Osteocyte (in vitro differentiated cells): Measurements from ENCODE around the gene PRR15. TPM values are rescaled to one million over a fixed set of nuclear protein-coding genes. Genes with fewer than 3 reads are reported as not detected.
"Not testable (repeated sequence)": the region's sequence is repeated elsewhere in the genome, so short reads cannot be mapped to it uniquely, and the experiment has no call there.

Experiments
- DNase-seq: peaks from one replicate; pipeline ENCODE4 v3.0.0; 2021; ENCODE audit warnings: mixed read lengths; ENCODE audit not compliant: unreplicated experiment; ENCODE audit errors: extremely low spot score
- H3K27ac Mint-ChIP-seq: one replicate; pipeline ENCODE4 v1.8.0; 2021; ENCODE audit warnings: mild to moderate bottlenecking, mixed read lengths; ENCODE audit not compliant: unreplicated experiment
- H3K27me3 Mint-ChIP-seq: one replicate; pipeline ENCODE4 v1.8.0; 2021; ENCODE audit warnings: mixed read lengths; ENCODE audit not compliant: unreplicated experiment
- H3K36me3 Mint-ChIP-seq: one replicate; pipeline ENCODE4 v1.8.0; 2021; ENCODE audit warnings: mixed read lengths; ENCODE audit not compliant: unreplicated experiment
- H3K4me1 Mint-ChIP-seq: one replicate; pipeline ENCODE4 v1.8.0; 2021; ENCODE audit warnings: mixed read lengths; ENCODE audit not compliant: unreplicated experiment
- H3K4me3 Mint-ChIP-seq: one replicate; pipeline ENCODE4 v1.8.0; 2021; ENCODE audit warnings: mild to moderate bottlenecking, moderate library complexity, mixed read lengths; ENCODE audit not compliant: unreplicated experiment
- H3K9me3 Mint-ChIP-seq: one replicate; pipeline ENCODE4 v1.8.0; 2021; ENCODE audit warnings: mixed read lengths; ENCODE audit not compliant: unreplicated experiment
- long read RNA-seq: library from polyadenylated mRNA; unstranded; transcript quantifications from one replicate; pipeline ENCODE4 v2.0.0, GENCODE V29; 2021
- total RNA-seq: library from RNA; stranded (reverse); gene quantifications from 2 replicates; pipeline ENCODE4 v1.2.1, GENCODE V29; 2021
- TF ChIP-seq, protein P1 (sequence below): fragments of 200-600 bp; sonication (generic); IDR thresholded peaks from 2 replicates; pipeline ENCODE4 v1.5.0; 2021; ENCODE audit warnings: antibody characterized with exemption, mild to moderate bottlenecking, moderate library complexity

PRR15 gene, protein sequence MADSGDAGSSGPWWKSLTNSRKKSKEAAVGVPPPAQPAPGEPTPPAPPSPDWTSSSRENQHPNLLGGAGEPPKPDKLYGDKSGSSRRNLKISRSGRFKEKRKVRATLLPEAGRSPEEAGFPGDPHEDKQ
- 0.73 and 1.6 TPM in 2 replicates for total RNA-seq
- long read RNA-seq, partial matches to known transcripts, result 0 of 1 reads
- long read RNA-seq, other reads (novel, unspliced or antisense), result 1 of 1 reads

GRCh38 chr7:29563590-29564495, at the start of gene PRR15:
TSS of gene PRR15 (plus strand) at chr7:29563835. CDS start at chr7:29566330, 2,495 bp downstream.
- Mint-ChIP-seq H3K4me3 (peak within 1 kb of the TSS; percentile 89), H3K4me1 (peaks cover 22% of the 10 kb centered on the region), H3K27me3 (peaks cover 39% of the 10 kb centered on the region), H3K9me3 (no peaks in the 10 kb centered on the region), H3K27ac (peak within 1 kb of the TSS; percentile 32), H3K36me3 (no peaks in the 10 kb centered on the region)
- TF ChIP-seq, protein P1, sequence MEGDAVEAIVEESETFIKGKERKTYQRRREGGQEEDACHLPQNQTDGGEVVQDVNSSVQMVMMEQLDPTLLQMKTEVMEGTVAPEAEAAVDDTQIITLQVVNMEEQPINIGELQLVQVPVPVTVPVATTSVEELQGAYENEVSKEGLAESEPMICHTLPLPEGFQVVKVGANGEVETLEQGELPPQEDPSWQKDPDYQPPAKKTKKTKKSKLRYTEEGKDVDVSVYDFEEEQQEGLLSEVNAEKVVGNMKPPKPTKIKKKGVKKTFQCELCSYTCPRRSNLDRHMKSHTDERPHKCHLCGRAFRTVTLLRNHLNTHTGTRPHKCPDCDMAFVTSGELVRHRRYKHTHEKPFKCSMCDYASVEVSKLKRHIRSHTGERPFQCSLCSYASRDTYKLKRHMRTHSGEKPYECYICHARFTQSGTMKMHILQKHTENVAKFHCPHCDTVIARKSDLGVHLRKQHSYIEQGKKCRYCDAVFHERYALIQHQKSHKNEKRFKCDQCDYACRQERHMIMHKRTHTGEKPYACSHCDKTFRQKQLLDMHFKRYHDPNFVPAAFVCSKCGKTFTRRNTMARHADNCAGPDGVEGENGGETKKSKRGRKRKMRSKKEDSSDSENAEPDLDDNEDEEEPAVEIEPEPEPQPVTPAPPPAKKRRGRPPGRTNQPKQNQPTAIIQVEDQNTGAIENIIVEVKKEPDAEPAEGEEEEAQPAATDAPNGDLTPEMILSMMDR, result no peak
- no peak for DNase-seq

DNA sequence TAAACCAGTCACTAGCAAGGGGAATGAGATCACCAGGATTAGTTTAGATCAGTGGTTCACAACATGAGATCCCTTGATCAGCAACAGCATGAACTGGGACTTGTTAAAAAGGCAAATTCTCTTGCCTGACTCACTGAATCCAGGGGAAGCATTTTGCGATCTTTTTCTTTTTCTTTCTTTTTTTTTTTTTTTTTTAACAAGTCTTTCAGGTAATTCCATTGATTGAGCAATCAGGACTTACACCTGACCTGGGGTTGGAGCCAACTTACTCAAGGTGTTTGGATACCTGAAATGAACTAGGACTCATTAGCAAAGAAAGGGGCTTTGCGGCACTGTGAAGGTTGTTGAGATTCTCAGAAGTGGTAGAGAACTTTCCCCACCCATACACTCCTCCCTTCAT, 47.1 kb upstream of the PRR15 start:
- TF ChIP-seq, protein P1, result no peak
- Mint-ChIP-seq H3K27me3 (peaks cover 5% of the 10 kb centered on the region), H3K4me1 (peaks cover 12% of the 10 kb centered on the region), H3K9me3 (peaks cover 7% of the 10 kb centered on the region), H3K36me3 (no peaks in the 10 kb centered on the region), H3K4me3 (no peak overlapping the region), H3K27ac (no peak overlapping the region)
- DNase-seq, result no peak

- H3K9me3 Mint-ChIP-seq, result peaks cover 26% of the 10 kb centered on the region
- H3K4me1 Mint-ChIP-seq, result peaks cover 12% of the 10 kb centered on the region
- TF ChIP-seq, protein P1, result no peak
- H3K27me3 Mint-ChIP-seq, result peaks cover 19% of the 10 kb centered on the region
- H3K27ac Mint-ChIP-seq, result no peak overlapping the region
- DNase-seq, result no peak
- H3K36me3 Mint-ChIP-seq, result peaks cover 3% of the 10 kb centered on the region
- H3K4me3 Mint-ChIP-seq, result no peak overlapping the region
Observed at GRCh38 chr7:29518616-29519015, 45.0 kb upstream of the PRR15 start.

DNA sequence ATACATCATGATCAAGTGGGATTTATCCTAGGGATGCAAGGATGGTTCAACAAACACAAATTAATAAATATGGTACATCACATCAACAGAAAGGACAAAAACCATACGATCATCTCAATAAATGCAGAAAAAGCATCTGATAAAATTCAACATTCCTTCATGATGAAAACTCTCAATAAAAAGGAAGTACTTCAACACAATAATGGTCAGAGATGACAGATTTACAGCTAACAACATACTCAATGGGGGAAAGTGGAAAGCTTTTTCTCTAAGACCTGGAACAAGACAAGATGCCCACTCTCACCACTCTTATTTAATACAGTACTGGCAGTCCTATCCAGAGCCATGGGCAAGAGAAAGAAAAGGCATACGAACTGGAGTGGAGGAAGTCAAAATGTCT, 39.9 kb upstream of the PRR15 start:
- peaks cover 3% of the 10 kb centered on the region for H3K36me3 Mint-ChIP-seq
- no peak overlapping the region for H3K27ac Mint-ChIP-seq
- peaks cover 34% of the 10 kb centered on the region for H3K27me3 Mint-ChIP-seq
- peaks cover 4% of the 10 kb centered on the region for H3K4me1 Mint-ChIP-seq
- peaks cover 31% of the 10 kb centered on the region for H3K9me3 Mint-ChIP-seq
- TF ChIP-seq, protein P1, result no peak
- no peak for DNase-seq
- H3K4me3 Mint-ChIP-seq, result no peak overlapping the region

GRCh38 chr7:29527505-29528108, 36.0 kb upstream of the PRR15 start:
- TF ChIP-seq, protein P1, result no peak
- no peak overlapping the region for H3K27ac Mint-ChIP-seq
- H3K4me3 Mint-ChIP-seq, result no peak overlapping the region
- peaks cover 15% of the 10 kb centered on the region for H3K9me3 Mint-ChIP-seq
- peaks cover 36% of the 10 kb centered on the region for H3K27me3 Mint-ChIP-seq
- no peaks in the 10 kb centered on the region for H3K4me1 Mint-ChIP-seq
- no peak for DNase-seq
- peaks cover 5% of the 10 kb centered on the region for H3K36me3 Mint-ChIP-seq

- not testable (repeated sequence) for DNase-seq, H3K36me3 Mint-ChIP-seq, H3K4me3 Mint-ChIP-seq, H3K4me1 Mint-ChIP-seq, H3K9me3 Mint-ChIP-seq, H3K27ac Mint-ChIP-seq
- peaks cover 34% of the 10 kb centered on the region for H3K27me3 Mint-ChIP-seq
Observed at GRCh38 chr7:29528526-29528925, 35.1 kb upstream of the PRR15 start.
